GM23248 (cell line): ENCODE data around the gene MAP3K4.

Experiments used
- EZH2 ChIP-seq: fragments of 200-600 bp; sonication (generic); IDR thresholded peaks from 2 replicates; pipeline ENCODE4 v1.6.1; 2018; ENCODE audit warnings: antibody characterized with exemption, mild to moderate bottlenecking; ENCODE audit not compliant: insufficient read depth, poor library complexity, severe bottlenecking
- EZH2phosphoT487 ChIP-seq: fragments of 200-600 bp; sonication (generic); IDR thresholded peaks from 2 replicates; pipeline ENCODE4 v1.6.1; 2018; ENCODE audit warnings: antibody characterized with exemption, moderate library complexity, mild to moderate bottlenecking, low read depth; ENCODE audit not compliant: insufficient read depth

DNA sequence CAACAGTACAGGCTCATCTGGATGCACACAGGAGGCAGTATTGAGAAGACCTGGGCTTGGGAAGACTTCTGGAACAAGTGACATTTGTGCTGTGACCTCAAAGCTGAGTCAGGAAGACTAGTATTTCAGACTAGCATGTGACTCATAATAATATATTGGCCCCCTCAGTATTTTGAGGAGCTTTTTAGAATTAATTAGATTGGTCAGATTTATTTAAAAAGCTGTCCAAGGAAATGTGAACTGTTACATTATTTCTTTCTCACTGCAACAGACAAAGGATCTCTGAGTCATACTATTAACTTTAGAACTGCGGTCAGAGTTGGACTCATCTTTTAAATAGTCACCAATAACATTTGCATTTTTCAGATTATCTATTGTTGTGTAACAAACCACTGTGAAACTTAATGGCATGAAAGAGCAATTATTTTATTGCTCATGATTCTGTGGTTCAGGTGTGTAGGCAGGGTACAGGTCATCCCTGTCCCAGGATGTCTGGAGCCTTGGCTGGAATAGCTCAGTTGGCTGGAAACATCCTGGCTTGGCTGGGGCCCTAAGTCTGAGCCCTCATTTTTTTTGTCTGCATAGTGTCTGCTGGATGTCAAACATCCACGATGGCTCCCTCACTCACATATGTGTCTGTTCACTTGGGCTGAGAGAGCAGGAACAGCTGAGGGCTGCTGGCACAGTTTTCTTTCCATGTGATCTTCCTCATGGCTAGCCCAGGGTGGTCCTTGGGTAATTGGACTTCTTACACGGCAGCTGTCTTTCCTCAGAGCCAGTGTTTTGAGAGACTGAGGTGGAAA is 46.9 kb downstream of the MAP3K4 start:
- TF ChIP-seq EZH2 = no peak
- TF ChIP-seq EZH2phosphoT487 = peak; percentile 83; the same call in 1 of the 2 replicates
